ENCODE measurements around the gene MAFG.
A peak's percentile ranks its signal among the peaks of the same experiment; 100 is the strongest.

Gene MAFG

GRCh38 chr17:81968396-81968745 lies 40.8 kb upstream of the MAFG start:
- Histone ChIP-seq H2AFZ (no peak overlapping the region), H3K79me2 (no peaks in the 10 kb centered on the region), H3K4me3 (ENCODE audit: low read depth, low read length) (peak overlapping the region; percentile 13), H3K27ac (no peak overlapping the region), H3K27me3 (ENCODE audit: control insufficient read depth, insufficient read depth, low read length) (no peaks in the 10 kb centered on the region), H3K4me2 (ENCODE audit: low read length) (peak overlapping the region; percentile 51), H3K4me1 (peaks cover 11% of the 10 kb centered on the region), H3K36me3 (ENCODE audit: control insufficient read depth, insufficient read depth, low read length) (no peaks in the 10 kb centered on the region), H3K9ac (no peak overlapping the region), H3K9me3 (ENCODE audit: control insufficient read depth, low read length) (no peaks in the 10 kb centered on the region)
- no peak for TF ChIP-seq CTCF (IDR thresholded peaks at IDR 0.05)

- TF ChIP-seq CTCF (IDR thresholded peaks at IDR 0.05) = no peak
- Histone ChIP-seq H3K27me3 (ENCODE audit: control insufficient read depth, insufficient read depth, low read length) (no peaks in the 10 kb centered on the region), H3K36me3 (ENCODE audit: control insufficient read depth, insufficient read depth, low read length) (no peaks in the 10 kb centered on the region), H3K9ac (no peak overlapping the region), H2AFZ (peak overlapping the region; percentile 43), H3K27ac (no peak overlapping the region), H3K9me3 (ENCODE audit: control insufficient read depth, low read length) (no peaks in the 10 kb centered on the region), H3K4me2 (ENCODE audit: low read length) (peak overlapping the region; percentile 51), H3K4me1 (peaks cover 11% of the 10 kb centered on the region), H3K4me3 (ENCODE audit: low read depth, low read length) (peak overlapping the region; percentile 19), H3K79me2 (no peaks in the 10 kb centered on the region)
Observed at GRCh38 chr17:81967533-81968395, 40.2 kb upstream of the MAFG start.

- H3K79me2 ChIP-seq = no peaks in the 10 kb centered on the region
- no peak overlapping the region for H3K9ac ChIP-seq
- H3K9me3 ChIP-seq (ENCODE audit: control insufficient read depth, low read length) = no peaks in the 10 kb centered on the region
- H3K4me2 ChIP-seq (ENCODE audit: low read length) = no peak overlapping the region
- H3K36me3 ChIP-seq (ENCODE audit: control insufficient read depth, insufficient read depth, low read length) = no peaks in the 10 kb centered on the region
- no peak for TF ChIP-seq CTCF (IDR thresholded peaks at IDR 0.05)
- H3K27ac ChIP-seq = no peak overlapping the region
- H2AFZ ChIP-seq = no peak overlapping the region
- H3K4me3 ChIP-seq (ENCODE audit: low read depth, low read length) = peak overlapping the region; percentile 19
- no peaks in the 10 kb centered on the region for H3K27me3 ChIP-seq (ENCODE audit: control insufficient read depth, insufficient read depth, low read length)
- peaks cover 11% of the 10 kb centered on the region for H3K4me1 ChIP-seq
Observed at GRCh38 chr17:81967244-81967532, 39.7 kb upstream of the MAFG start.

- Histone ChIP-seq H3K27me3 (ENCODE audit: control insufficient read depth, insufficient read depth, low read length) (no peaks in the 10 kb centered on the region), H2AFZ (no peak overlapping the region), H3K4me1 (peaks cover 11% of the 10 kb centered on the region), H3K27ac (no peak overlapping the region), H3K9ac (no peak overlapping the region), H3K4me2 (ENCODE audit: low read length) (no peak overlapping the region), H3K4me3 (ENCODE audit: low read depth, low read length) (no peak overlapping the region), H3K36me3 (ENCODE audit: control insufficient read depth, insufficient read depth, low read length) (no peaks in the 10 kb centered on the region), H3K79me2 (no peaks in the 10 kb centered on the region), H3K9me3 (ENCODE audit: control insufficient read depth, low read length) (no peaks in the 10 kb centered on the region)
- TF ChIP-seq CTCF (IDR thresholded peaks at IDR 0.05) = no peak
Observed at GRCh38 chr17:81966343-81967243, 39.1 kb upstream of the MAFG start.
